NCI-H1694 treated with DMSO at 0.1 percent for 48 hours (cell line): ENCODE measurements around the gene MYRF.

Source experiments
- DNase-seq: peaks from one replicate; lab custom pipeline; 2025; lab: John Stamatoyannopoulos, UW

Gene MYRF

GRCh38 chr11:61760946-61761345 lies 8.5 kb downstream of the MYRF start:
- DNase-seq: no peak

DNA sequence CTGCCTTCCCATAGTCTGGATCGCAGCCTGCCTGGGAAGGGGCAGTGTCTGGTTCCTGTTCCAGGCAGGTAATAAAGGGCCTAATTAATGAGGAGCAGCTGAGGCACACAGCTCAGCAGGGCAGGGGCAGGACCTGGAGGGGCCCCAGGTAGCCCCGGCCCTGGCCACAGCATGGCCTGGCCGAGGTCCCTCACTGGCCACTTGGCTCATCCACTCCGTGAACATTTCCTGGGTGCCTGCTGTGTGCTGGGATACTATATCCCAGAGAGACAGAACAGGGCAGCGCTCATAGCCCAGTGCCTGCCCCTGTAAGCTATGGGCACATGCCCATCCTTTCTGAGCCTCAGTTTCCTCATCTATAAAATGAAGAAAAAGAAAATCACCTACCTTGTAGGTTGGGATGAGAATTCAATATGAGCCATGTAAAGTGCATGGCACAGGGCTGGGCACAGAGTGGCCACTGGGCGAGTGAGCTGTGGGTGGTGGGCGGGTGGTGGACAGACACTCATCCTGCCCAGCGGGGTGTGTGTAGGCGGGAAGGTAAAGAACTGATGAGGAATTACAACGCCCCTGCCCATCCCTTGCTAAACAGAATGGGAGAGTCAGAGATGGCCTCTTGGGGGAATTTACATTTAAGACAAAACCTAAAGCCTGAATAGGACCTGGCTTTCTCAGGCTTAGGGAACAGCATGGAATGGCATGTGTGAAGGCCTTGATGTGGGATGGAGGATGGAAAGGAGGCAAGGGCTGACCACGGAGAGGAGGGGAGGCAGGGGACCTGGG lies 9.2 kb downstream of the MYRF start:
- no peak for DNase-seq

- no peak for DNase-seq
Observed at GRCh38 chr11:61762223-61762615, 9.8 kb downstream of the MYRF start.

- DNase-seq: no peak
Observed at GRCh38 chr11:61762798-61763197, 10.4 kb downstream of the MYRF start.

DNA sequence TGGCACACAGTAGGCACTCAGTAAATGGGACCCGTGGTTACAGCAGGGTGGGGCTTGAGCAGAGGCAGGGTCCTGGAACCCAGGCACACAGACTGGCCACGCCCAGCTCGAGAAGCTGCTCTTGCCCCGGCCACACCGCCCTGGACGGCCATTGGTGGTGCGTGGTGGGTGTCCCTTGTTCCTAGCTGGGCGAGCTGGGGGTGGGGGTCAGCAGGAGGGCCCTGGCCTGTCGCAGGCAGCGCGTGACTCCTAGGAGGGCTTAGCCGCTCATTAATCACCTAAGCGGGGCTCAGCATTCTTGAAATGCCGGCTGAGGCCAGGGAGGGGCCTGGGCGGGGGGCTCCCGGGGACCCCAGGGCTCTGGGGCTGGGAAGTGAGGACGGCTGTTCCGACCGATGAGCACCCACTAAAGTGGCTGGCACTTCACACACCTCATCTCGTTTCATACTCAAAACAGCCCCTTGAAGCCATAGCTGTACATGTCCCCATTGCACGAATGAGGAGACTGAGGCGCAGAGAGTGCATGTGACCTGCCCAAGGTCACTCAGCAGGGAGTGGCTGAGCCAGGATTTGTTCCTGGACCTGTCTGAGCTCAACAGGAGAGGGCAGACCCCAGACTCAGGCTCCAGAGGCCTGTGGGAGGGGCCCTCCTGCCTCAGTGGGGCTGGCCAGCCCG lies 11.6 kb downstream of the MYRF start:
- no peak for DNase-seq

DNA sequence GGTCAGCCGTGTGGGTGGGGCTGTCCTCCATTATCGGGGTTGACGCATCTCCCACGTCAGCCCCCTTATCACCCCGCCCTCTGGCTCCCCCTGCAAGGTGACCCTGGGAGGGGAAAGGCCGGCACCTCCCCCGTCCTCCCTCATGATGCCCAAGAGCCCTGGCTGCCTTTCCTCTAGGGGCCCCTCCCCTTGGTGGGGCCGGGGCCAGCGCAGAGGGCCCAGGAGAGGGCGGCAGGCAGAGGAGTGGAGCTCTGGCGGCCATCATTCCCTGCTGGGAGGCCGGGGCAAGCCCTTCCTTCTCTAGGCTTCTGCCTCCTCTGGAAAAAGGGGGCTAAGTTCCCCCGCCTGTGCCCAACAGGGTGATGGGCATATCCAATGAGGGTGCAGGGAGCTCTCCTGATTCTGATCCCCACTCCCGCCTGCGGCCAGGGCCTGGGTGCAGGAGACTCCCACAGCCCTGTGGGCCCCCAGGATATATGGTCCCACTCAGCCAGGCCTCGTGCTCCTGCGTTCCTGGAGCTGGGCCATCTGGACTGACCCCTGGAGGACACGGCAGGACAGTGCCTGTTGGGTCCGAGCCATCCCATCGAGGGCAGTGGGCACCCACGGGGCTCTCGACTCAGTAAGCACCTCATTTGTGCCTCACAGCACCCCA lies 12.3 kb downstream of the MYRF start:
- DNase-seq: no peak

GRCh38 chr11:61765550-61766253 lies 13.3 kb downstream of the MYRF start:
- no peak for DNase-seq

DNA sequence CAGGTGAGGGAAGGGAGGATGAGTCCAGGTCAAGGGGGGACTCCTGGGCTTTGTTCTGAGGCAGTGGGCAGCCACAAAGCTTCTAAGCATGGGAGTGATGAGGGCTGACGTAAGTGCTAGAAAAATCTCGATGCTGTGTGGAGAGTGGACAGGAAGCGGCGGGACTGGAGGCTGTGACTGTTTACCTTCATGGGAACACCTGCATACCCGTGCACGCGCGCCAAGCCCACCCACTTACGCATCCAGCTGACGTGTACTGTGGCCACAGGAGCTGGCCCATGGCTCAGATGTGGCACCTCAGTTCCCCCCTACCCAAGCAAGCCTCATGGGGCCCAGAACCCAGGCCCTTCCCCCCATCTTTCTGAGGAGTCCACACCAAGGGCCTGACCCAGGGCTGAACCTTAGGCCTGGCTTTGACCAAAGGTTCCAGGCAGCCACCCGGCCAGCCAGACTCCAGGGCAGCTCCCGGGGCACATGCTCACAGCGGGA lies 14.0 kb downstream of the MYRF start:
- no peak for DNase-seq

GRCh38 chr11:61768376-61769076 lies 16.1 kb downstream of the MYRF start:
- DNase-seq: no peak

DNA sequence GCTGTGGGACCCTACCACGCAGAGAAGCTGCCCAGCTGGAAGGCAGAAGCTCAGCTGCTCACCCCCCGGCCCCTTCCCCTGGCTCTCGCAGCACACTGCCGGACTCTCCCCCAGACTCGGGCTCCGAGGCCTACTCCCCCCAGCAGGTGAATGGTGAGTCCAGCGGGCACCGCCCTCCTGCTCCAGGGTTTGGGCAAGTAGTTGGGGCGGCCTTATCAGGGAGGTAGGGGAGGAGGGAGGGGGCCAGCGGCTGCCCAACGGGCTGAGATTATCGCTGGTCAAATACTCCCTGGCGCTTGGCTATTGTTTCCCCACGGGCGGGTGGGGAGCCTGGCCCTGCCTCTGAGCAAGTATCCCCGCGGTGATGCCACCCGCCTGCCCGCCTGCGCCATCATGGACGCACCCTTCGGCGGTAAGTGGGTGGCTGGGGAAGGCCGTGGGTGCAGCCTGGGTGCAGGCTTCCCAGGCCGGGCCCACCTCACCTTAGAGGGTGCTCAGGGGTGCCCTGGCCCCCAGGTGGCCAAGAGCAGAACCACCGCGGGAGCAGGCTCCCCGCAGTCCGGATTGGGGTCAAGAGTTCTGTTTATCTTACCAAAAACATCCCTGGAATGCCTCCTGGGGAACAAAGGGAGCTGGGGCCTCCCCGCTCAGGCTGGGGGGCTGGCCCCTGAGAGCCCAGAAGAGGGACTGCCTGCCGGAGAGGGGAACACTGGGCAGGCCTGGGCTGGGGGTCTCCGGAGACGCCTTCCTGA lies 16.9 kb downstream of the MYRF start:
- no peak for DNase-seq

DNA sequence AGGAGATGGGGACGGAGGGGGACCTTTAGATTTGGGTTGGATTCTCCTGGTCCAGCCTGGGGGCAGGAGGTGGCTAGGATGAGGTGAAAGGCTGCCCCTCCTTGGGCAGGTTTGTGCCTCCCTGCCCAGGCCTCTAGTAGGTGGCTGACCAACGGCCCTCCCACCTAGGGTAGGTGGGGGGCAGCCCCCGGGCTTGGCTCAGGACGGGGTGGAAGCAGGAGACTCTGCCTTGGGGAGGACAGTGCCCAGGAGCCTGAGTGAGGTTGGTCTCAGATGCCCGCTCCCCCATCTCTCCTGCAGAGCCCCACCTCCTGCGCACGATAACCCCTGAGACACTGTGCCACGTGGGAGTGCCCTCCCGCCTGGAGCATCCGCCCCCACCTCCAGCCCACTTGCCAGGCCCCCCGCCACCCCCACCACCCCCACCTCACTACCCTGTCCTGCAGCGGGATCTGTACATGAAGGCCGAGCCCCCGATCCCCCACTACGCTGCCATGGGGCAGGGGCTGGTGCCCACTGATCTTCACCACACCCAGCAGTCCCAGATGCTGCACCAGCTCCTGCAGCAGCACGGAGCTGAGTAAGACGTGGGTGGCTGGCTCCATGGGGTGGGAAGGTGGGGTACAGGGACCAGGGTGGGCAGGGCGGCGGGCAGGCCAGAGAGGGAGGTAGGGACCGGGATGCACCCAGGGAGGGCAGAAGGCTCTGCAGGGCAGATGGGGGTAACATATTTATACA lies 17.7 kb downstream of the MYRF start:
- no peak for DNase-seq

DNA sequence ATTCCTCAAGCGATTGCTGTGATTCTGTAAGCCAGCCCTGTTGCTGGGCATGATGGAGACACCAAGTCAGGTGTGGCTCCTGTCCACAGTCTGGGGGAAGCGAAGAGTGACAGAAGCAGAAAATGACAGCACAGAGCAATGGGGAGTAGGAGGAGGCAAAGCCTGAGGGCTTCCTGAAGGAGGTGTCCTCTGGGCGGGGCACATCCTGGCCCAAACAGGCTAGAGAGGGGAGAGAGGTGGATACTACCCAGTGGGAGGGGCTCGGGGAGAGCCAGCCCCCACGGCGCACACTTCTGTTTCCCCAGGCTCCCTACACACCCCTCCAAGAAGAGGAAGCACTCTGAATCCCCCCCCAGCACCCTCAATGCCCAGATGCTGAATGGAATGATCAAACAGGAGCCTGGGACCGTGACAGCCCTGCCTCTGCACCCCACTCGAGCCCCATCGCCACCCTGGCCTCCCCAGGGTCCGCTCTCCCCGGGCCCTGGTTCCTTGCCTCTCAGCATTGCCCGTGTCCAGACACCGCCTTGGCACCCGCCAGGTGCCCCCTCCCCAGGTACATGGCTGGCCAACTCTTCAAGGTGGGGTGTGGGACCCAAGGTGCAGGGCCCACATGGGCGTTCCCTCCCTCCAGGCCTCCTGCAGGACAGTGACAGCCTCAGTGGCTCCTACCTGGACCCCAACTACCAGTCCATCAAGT lies 18.9 kb downstream of the MYRF start:
- no peak for DNase-seq

DNA sequence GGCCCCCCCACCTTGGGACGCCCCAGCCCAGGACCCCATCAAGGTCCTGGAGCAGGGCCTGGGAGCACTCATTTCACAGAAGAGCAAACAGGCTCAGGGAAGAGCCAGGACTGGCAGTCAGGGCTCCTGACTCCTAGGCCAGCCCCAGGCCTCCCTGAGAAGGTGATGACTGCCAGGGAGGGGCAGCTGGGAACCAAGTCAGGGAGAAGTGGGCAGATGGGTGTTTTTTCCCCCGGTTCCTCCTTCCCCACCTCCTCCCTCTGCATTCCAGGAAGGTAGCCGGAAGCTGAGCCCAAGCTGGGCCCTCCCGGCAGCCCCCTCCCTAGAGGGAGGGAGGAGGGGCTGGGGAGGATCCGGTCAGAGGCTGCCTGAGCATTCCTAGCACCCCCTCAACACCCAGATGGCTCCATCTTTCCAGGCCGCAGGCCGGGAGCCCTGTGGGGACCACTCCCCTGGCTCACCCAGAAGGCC lies 19.6 kb downstream of the MYRF start:
- DNase-seq: no peak

DNA sequence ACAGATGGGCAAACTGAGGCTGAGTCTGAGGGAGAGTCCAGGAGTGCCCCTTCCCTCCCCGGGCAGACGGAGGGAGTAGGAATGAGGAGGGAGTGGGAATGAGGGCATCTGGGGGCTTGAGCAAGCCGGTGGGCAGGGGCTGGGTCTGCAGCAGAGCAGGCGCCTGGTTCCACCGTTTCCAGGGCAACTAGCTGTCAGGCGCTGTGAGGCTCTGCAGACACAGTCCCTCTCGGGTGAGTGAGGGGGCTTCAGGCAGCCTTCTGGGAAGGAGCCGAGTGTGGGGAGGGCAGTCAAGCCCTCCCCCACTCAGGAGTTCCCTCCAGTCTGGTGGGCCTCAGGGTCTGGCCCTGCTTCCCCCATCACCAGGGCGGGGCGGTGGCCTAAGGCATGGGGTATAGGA lies 20.9 kb downstream of the MYRF start:
- DNase-seq: no peak

- no peak for DNase-seq
Observed at GRCh38 chr11:61773809-61774208, 21.4 kb downstream of the MYRF start.

GRCh38 chr11:61774411-61774810 lies 22.0 kb downstream of the MYRF start:
- DNase-seq: no peak

DNA sequence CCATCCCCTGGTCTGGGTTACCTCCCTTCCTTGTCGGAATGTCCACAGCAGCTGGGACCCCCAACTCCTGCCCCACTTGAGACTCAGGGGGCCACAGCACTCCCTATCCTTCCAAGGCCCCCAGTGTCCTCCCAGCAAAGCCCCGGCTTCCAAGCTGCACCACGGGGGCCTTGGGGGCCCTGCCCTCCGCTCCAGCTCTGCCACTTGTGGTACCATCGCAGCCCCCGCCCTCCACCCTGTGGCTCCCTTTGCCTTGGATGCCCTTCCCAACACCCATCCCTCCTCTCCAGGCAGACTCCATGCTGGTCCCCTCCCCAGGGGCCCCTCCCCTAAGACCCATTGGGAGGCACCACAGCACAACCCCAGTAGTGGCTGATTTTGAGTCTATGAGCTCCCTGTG lies 22.7 kb downstream of the MYRF start:
- no peak for DNase-seq

GRCh38 chr11:61775606-61776554 lies 23.4 kb downstream of the MYRF start:
- DNase-seq: no peak
